ENCODE measurements around the gene SKA3.
"Not testable (repeated sequence)": the region's sequence is repeated elsewhere in the genome, so short reads cannot be mapped to it uniquely, and the experiment has no call there.

SKA3 gene

GRCh38 chr13:21165606-21166005 is 10.7 kb downstream of the SKA3 start:
- DNase-seq (ENCODE audit: low read depth), result not testable (repeated sequence)

- DNase-seq (ENCODE audit: low read depth), result no peak
Observed at GRCh38 chr13:21164631-21165030, 11.7 kb downstream of the SKA3 start.

GRCh38 chr13:21152251-21152899 is 24.0 kb downstream of the SKA3 start:
- no peak for DNase-seq (ENCODE audit: low read depth)

GRCh38 chr13:21150013-21150412 is 26.3 kb downstream of the SKA3 start:
- no peak for DNase-seq (ENCODE audit: low read depth)

- DNase-seq (ENCODE audit: low read depth), result no peak
Observed at GRCh38 chr13:21149568-21149967, 26.8 kb downstream of the SKA3 start.

GRCh38 chr13:21148557-21149258 is 27.6 kb downstream of the SKA3 start:
- no peak for DNase-seq (ENCODE audit: low read depth)

GRCh38 chr13:21147827-21148226 is 28.5 kb downstream of the SKA3 start:
- DNase-seq (ENCODE audit: low read depth), result no peak

GRCh38 chr13:21142766-21143165 is 33.6 kb downstream of the SKA3 start:
- DNase-seq (ENCODE audit: low read depth), result no peak

- no peak for DNase-seq (ENCODE audit: low read depth)
Observed at GRCh38 chr13:21139374-21139773, 37.0 kb downstream of the SKA3 start.

- no peak for DNase-seq (ENCODE audit: low read depth)
Observed at GRCh38 chr13:21138561-21138960, 37.8 kb downstream of the SKA3 start.

GRCh38 chr13:21137696-21138095 is 38.7 kb downstream of the SKA3 start:
- DNase-seq (ENCODE audit: low read depth), result no peak

GRCh38 chr13:21135833-21136232 is 40.5 kb downstream of the SKA3 start:
- not testable (repeated sequence) for DNase-seq (ENCODE audit: low read depth)

GRCh38 chr13:21134475-21134874 is 41.9 kb downstream of the SKA3 start:
- no peak for DNase-seq (ENCODE audit: low read depth)

- DNase-seq (ENCODE audit: low read depth), result no peak
Observed at GRCh38 chr13:21133077-21133476, 43.3 kb downstream of the SKA3 start.

- no peak for DNase-seq (ENCODE audit: low read depth)
Observed at GRCh38 chr13:21130116-21130515, 46.2 kb downstream of the SKA3 start.

- no peak for DNase-seq (ENCODE audit: low read depth)
Observed at GRCh38 chr13:21124852-21125251, 51.5 kb downstream of the SKA3 start.

- DNase-seq (ENCODE audit: low read depth), result no peak
Observed at GRCh38 chr13:21123956-21124355, 52.4 kb downstream of the SKA3 start.

- no peak for DNase-seq (ENCODE audit: low read depth)
Observed at GRCh38 chr13:21121616-21122015, 54.7 kb downstream of the SKA3 start.

- DNase-seq (ENCODE audit: low read depth), result no peak
Observed at GRCh38 chr13:21120191-21120590, 56.2 kb downstream of the SKA3 start.

- no peak for DNase-seq (ENCODE audit: low read depth)
Observed at GRCh38 chr13:21119526-21119925, 56.8 kb downstream of the SKA3 start.

GRCh38 chr13:21118180-21118579 is 58.2 kb downstream of the SKA3 start:
- no peak for DNase-seq (ENCODE audit: low read depth)

GRCh38 chr13:21117104-21117809 is 59.1 kb downstream of the SKA3 start:
- no peak for DNase-seq (ENCODE audit: low read depth)

GRCh38 chr13:21116141-21116540 is 60.2 kb downstream of the SKA3 start:
- DNase-seq (ENCODE audit: low read depth), result no peak
